Testis (tissue), 3 donors: ENCODE results near the gene SOAT2. TPM values are rescaled to one million over a fixed set of nuclear protein-coding genes. Genes with fewer than 3 reads are reported as not detected.

ENCODE experiments used
- DNase-seq: peaks from one replicate; pipeline ENCODE4 v3.0.0-alpha.2; 2019
- H3K27ac ChIP-seq, 2 donors: fragments of 200-600 bp; sonication (generic); one replicate each; pipeline ENCODE4 v1.5.1; 2019
- H3K27me3 ChIP-seq: fragments of 200-600 bp; sonication (generic); one replicate; pipeline ENCODE4 v1.5.1; 2019
- H3K36me3 ChIP-seq: fragments of 200-600 bp; sonication (generic); one replicate; pipeline ENCODE4 v1.5.1; 2017; ENCODE audit warnings: low read depth; ENCODE audit errors: missing control alignments
- H3K4me1 ChIP-seq: fragments of 200-600 bp; sonication (generic); one replicate; pipeline ENCODE4 v1.5.1; 2019
- H3K4me3 ChIP-seq, 2 donors: fragments of 200-600 bp; sonication (generic); one replicate each; pipeline ENCODE4 v1.5.1; 2017 to 2019
- H3K9me3 ChIP-seq: fragments of 200-600 bp; sonication (generic); one replicate; pipeline ENCODE4 v1.5.1; 2017
- CTCF ChIP-seq, 3 experiments: fragments of 450-650 bp in 2 of 3; fragments of 200-600 bp in 1 of 3; sonication (generic) in 1 of 3; IDR thresholded peaks; one replicate each; pipeline ENCODE4 v1.5.1; 2016 to 2019; ENCODE audit warnings: antibody characterized with exemption in 3 of 3, mild to moderate bottlenecking in 2 of 3, moderate library complexity in 1 of 3
- POLR2A ChIP-seq: fragments of 450-650 bp; IDR thresholded peaks from one replicate; pipeline ENCODE4 v1.6.1; 2017; ENCODE audit warnings: antibody characterized with exemption, mild to moderate bottlenecking, moderate library complexity
- WGBS, 2 donors: methylation state at CpG; one replicate each; pipeline ENCODE4 v1.1.5; 2018; 5-methylcytosine and 5-hydroxymethylcytosine counted together
- intact Hi-C: fragments of 100-400 bp; cut with DNase I; formaldehyde crosslinking; loops from one replicate; pipeline ENCODE4 v1.15.1; 2023; ENCODE audit warnings: low total_unique reads
- polyA plus RNA-seq: library from polyadenylated mRNA; stranded (reverse); fragments of 350-450 nt; fragmentation: Illumina TruSeq; extraction: RNeasy Lipid Tissue Mini Kit (QIAGEN cat#74804); gene quantifications from one replicate; pipeline ENCODE4 v1.2.3, GENCODE V29; 2014; ENCODE audit warnings: low read depth, low replicate concordance; ENCODE audit not compliant: insufficient read depth
- total RNA-seq, 2 donors: library from RNA; depleted of rRNA; stranded (reverse); fragments of >200 nt; gene quantifications; one replicate each; pipeline ENCODE4 v1.2.3, GENCODE V29; 2016

The SOAT2 gene
- total and polyA plus RNA-seq, 3 donors from 2014 or later, result 0.19 to 0.25 TPM; not detected in 1

GRCh38 chr12:53131844-53132243, 28.6 kb downstream of the SOAT2 start:
- 53 to 64% methylated on average over 2 of the region's 2 CpGs for WGBS, 2 donors
- intact Hi-C loops, result no loop called here

GRCh38 chr12:53133722-53134121, 30.4 kb downstream of the SOAT2 start:
- TF ChIP-seq POLR2A, result no peak
- TF ChIP-seq CTCF (IDR thresholded peaks at IDR 0.05), result no peak
- H3K4me3 ChIP-seq, result no peak overlapping the region
- whole genome bisulfite sequencing, 2 donors, result 94 to 95% methylated on average over 3 of the region's 3 CpGs
- no peaks in the 10 kb centered on the region for H3K27me3 ChIP-seq
- H3K27ac ChIP-seq, result no peak overlapping the region
- intact Hi-C loops, result no loop called here
- H3K4me1 ChIP-seq, result no peaks in the 10 kb centered on the region
- H3K36me3 ChIP-seq, result no peaks in the 10 kb centered on the region
- no peaks in the 10 kb centered on the region for H3K9me3 ChIP-seq
- DNase-seq, result no peak

More at GRCh38 chr12:53131844-53132243, 28.6 kb downstream of the SOAT2 start:
- H3K27me3 ChIP-seq, result no peaks in the 10 kb centered on the region
- TF ChIP-seq POLR2A, result no peak
- TF ChIP-seq CTCF (IDR thresholded peaks at IDR 0.05), result no peak
- H3K36me3 ChIP-seq, result no peaks in the 10 kb centered on the region
- no peak overlapping the region for H3K4me3 ChIP-seq
- DNase-seq, result no peak
- H3K9me3 ChIP-seq, result no peaks in the 10 kb centered on the region
- no peak overlapping the region for H3K27ac ChIP-seq
- no peaks in the 10 kb centered on the region for H3K4me1 ChIP-seq

GRCh38 chr12:53143355-53143754, 40.1 kb downstream of the SOAT2 start:
- Histone ChIP-seq H3K27ac (no peak overlapping the region), H3K36me3 (no peaks in the 10 kb centered on the region), H3K27me3 (no peaks in the 10 kb centered on the region), H3K4me1 (no peaks in the 10 kb centered on the region), H3K9me3 (no peaks in the 10 kb centered on the region), H3K4me3 (no peak overlapping the region)
- TF ChIP-seq CTCF (IDR thresholded peaks at IDR 0.05), result no peak
- TF ChIP-seq POLR2A, result no peak
- 77 to 89% methylated on average over 4 of the region's 4 CpGs for WGBS, 2 donors
- intact Hi-C loops, result no loop called here
- DNase-seq, result no peak

GRCh38 chr12:53145383-53146260, 42.3 kb downstream of the SOAT2 start:
- no peak for TF ChIP-seq CTCF (IDR thresholded peaks at IDR 0.05)
- no peak for TF ChIP-seq POLR2A
- H3K4me3 ChIP-seq, result no peak overlapping the region
- WGBS, 2 donors, result 87 to 91% methylated on average over 5 of the region's 5 CpGs
- no peak overlapping the region for H3K27ac ChIP-seq
- no peaks in the 10 kb centered on the region for H3K9me3 ChIP-seq
- intact Hi-C loops, result no loop called here
- DNase-seq, result no peak
- no peaks in the 10 kb centered on the region for H3K36me3 ChIP-seq
- H3K4me1 ChIP-seq, result no peaks in the 10 kb centered on the region
- H3K27me3 ChIP-seq, result no peaks in the 10 kb centered on the region

GRCh38 chr12:53147181-53147580, 43.9 kb downstream of the SOAT2 start:
- H3K27ac ChIP-seq, result no peak overlapping the region
- DNase-seq, result no peak
- H3K36me3 ChIP-seq, result no peaks in the 10 kb centered on the region
- no peak for TF ChIP-seq CTCF (IDR thresholded peaks at IDR 0.05)
- TF ChIP-seq POLR2A, result no peak
- 69 to 72% methylated on average over 5 of the region's 5 CpGs for WGBS, 2 donors
- intact Hi-C loops, result no loop called here
- H3K9me3 ChIP-seq, result no peaks in the 10 kb centered on the region
- no peak overlapping the region for H3K4me3 ChIP-seq
- no peaks in the 10 kb centered on the region for H3K4me1 ChIP-seq
- no peaks in the 10 kb centered on the region for H3K27me3 ChIP-seq
